Measurements from ENCODE around the gene IFI30. TPM values are rescaled to one million over a fixed set of nuclear protein-coding genes. Genes with fewer than 3 reads are reported as not detected.
A peak's percentile ranks its signal among the peaks of the same experiment; 100 is the strongest.

Gene IFI30
- total RNA-seq, 1 donor from 2014 or later = 682 TPM

DNA sequence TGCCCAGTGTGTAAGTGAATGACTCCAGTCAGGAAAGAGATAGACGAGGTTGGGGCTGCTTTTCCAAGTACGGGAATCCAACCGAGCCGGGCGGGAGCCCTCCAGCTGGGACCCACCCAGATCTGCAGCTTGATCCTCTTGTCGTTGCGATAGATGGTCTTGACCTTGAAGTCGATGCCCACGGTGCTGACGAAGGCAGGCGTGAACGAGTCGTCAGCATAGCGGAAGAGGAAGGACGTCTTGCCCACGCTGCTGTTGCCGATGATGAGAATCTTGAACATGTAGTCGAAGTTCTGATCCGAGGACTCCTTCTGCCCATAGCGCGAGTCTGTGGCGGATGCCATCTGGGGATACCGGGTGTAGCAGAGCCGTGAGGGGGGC lies 28.8 kb downstream of the IFI30 start:
- no peak for ATAC-seq
- Histone ChIP-seq H3K36me3 (peaks cover 27% of the 10 kb centered on the region), H3K27me3 (ENCODE audit: low read depth) (no peaks in the 10 kb centered on the region), H3K4me3 (no peak overlapping the region), H3K9me3 (no peaks in the 10 kb centered on the region), H3K4me1 (peaks cover 25% of the 10 kb centered on the region), H3K27ac (no peak overlapping the region)
- no peak for DNase-seq
- TF ChIP-seq, protein P1, sequence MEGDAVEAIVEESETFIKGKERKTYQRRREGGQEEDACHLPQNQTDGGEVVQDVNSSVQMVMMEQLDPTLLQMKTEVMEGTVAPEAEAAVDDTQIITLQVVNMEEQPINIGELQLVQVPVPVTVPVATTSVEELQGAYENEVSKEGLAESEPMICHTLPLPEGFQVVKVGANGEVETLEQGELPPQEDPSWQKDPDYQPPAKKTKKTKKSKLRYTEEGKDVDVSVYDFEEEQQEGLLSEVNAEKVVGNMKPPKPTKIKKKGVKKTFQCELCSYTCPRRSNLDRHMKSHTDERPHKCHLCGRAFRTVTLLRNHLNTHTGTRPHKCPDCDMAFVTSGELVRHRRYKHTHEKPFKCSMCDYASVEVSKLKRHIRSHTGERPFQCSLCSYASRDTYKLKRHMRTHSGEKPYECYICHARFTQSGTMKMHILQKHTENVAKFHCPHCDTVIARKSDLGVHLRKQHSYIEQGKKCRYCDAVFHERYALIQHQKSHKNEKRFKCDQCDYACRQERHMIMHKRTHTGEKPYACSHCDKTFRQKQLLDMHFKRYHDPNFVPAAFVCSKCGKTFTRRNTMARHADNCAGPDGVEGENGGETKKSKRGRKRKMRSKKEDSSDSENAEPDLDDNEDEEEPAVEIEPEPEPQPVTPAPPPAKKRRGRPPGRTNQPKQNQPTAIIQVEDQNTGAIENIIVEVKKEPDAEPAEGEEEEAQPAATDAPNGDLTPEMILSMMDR (IDR thresholded peaks at IDR 0.05) = no peak
- intact Hi-C loops (cut with DNase I) = loop anchor here (10.0 kb wide), 1 partner anchor 52 kb away; a partner anchor contains a TSS

DNA sequence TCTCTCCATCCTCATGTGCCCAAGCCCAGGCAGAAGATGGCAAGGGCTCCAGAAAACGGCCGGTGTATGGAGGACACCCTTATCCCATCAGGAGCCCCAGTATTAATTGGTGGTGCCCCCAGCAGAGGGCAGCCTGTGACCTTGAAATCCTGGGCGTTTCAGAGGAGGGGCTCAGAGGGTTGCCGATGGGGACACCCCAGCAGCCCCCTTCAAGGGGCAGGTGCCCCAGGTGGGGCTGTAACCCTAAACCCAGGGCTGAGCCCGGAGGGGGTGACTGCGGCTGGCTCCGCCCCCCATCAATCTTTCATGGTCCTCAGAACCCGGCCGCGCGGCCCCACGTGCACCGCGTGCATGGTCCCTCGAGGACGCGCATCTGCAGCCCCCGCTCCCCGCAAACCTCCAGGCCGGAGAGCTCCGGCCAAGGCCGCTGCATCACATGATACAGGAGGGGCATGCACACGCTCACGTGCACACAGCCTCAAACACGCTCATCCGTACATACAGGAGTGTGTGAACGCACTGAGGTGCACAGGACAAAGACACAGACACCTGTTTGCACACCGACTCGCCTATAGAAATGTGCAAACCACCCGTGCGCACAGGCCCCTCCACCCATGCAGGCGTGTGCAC lies 29.3 kb downstream of the IFI30 start:
- peak overlapping the region; percentile 81 for H3K4me3 ChIP-seq
- H3K36me3 ChIP-seq = peaks cover 24% of the 10 kb centered on the region
- intact Hi-C loops (cut with DNase I) = loop anchor here (10.0 kb wide), 1 partner anchor 52 kb away; a partner anchor contains a TSS
- TF ChIP-seq, protein P1 (IDR thresholded peaks at IDR 0.05) = no peak
- H3K27ac ChIP-seq = no peak overlapping the region
- H3K27me3 ChIP-seq (ENCODE audit: low read depth) = no peaks in the 10 kb centered on the region
- no peaks in the 10 kb centered on the region for H3K9me3 ChIP-seq
- ATAC-seq (no peak), DNase-seq (no peak)
- peaks cover 25% of the 10 kb centered on the region for H3K4me1 ChIP-seq

DNA sequence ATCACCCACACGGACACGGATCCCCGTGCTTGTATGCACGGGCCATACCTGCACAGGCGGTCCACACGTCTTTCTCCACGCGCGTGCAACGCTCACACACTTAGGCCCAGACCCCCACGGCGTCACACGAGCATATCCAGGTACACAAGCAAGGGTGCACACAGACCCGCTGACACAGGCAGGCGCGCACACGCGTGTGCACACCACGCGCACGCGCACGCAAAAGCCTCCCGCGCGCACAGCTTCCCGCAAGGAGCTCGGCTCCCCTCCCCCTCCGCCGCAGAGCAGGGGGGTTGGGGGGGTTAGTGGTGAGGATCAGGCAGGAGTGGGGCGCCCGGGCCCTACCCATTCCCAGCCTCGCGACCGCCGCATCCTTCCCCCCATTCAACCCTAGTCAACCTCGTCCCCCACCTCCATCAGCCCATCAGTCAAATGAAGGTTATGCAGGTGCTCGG lies 29.8 kb downstream of the IFI30 start:
- ATAC-seq (peak; percentile 1 to 6), DNase-seq (peak; percentile 77)
- Histone ChIP-seq H3K4me1 (peaks cover 25% of the 10 kb centered on the region), H3K36me3 (peaks cover 19% of the 10 kb centered on the region), H3K9me3 (no peaks in the 10 kb centered on the region), H3K27me3 (ENCODE audit: low read depth) (no peaks in the 10 kb centered on the region), H3K4me3 (peak overlapping the region; percentile 81), H3K27ac (peak overlapping the region; percentile 74)
- intact Hi-C loops (cut with DNase I) = loop anchor here (10.0 kb wide), 1 partner anchor 51 kb away; a partner anchor contains a TSS
- TF ChIP-seq, protein P1 (IDR thresholded peaks at IDR 0.05) = no peak

DNA sequence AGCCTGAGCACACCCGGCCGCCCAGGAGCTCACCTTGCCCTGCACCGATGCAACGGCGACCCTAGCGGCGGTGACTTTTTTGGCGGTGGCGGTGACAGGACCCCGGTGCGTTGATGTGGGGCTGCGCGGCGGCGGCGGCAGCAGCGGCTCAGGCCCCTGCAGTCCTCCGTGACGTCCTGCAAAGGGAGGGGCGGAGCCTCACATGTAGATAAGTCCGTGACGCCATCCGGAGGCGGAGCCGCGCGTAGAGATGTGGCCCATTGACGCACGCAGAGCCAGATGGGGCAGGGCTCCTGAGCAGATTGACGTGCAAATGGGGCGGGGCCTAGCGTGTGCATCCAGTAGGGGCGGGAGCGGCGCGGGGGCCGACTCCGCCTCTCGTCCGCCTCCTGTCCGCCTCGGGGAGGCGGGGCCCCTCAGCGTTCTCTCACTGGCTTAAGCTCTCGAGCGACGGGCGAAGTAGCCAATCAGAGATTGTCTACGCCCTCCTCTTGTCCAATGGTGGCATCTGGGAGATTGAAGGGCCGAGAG lies 30.3 kb downstream of the IFI30 start, which contains the start of gene RAB3A:
Gene RAB3A (minus strand): TSS at position 180 of the 531 bp plus-strand sequence. CDS start 1,302 bp downstream, outside the sequence.
- H3K4me3 ChIP-seq = peak within 1 kb of the TSS; percentile 81
- TF ChIP-seq, protein P1 (IDR thresholded peaks at IDR 0.05) = no peak
- ATAC-seq (peak; percentile 96 to 98), DNase-seq (peak; percentile 100)
- H3K27ac ChIP-seq = peak within 1 kb of the TSS; percentile 98
- intact Hi-C loops (cut with DNase I) = loop anchor here (10.0 kb wide), 1 partner anchor 51 kb away; a partner anchor contains a TSS
- no peaks in the 10 kb centered on the region for H3K9me3 ChIP-seq
- peaks cover 15% of the 10 kb centered on the region for H3K36me3 ChIP-seq
- H3K27me3 ChIP-seq (ENCODE audit: low read depth) = no peaks in the 10 kb centered on the region
- peaks cover 25% of the 10 kb centered on the region for H3K4me1 ChIP-seq

DNA sequence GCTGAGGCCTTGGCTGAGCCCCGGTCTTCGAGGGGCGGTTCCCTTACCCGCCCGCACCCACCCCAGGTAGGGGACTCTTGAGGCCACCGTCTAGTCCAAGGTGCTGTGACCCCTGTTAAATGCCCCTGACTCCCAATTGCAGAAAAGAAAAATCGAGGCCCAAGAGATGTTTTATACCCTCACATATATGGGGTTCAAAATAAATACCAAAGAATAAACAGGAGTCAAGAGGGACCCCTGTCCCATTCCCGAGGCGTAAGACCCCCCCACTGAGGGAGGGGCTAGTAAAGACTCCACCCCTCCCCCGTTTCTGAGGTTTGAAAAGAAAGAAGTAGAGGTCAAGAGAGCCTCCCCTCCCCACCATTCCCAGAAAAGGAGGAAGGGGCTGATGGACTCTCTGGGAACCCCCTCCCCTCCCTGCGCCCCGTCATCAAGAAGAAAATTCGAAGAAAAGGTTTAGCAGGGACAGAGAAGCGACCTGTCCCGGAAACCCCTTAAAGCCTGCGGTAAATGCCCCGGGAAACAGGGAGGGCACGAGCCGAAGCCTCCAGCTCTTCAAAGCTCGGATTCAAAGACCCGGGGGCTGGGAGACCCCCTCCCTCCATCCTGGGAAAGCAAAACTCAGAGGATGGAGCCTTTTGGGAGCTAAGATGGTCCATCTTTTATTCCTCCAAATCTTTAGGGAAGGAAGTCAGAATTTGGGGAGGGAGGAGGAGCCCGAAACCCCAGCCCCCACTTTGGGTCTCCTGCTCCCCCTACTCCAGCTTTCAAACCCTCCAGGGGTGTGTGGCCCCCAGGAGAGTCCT lies 31.0 kb downstream of the IFI30 start:
- intact Hi-C loops (cut with DNase I) = loop anchor here (10.0 kb wide), 1 partner anchor 50 kb away; a partner anchor contains a TSS
- DNase-seq = no peak
- TF ChIP-seq, protein P1 (IDR thresholded peaks at IDR 0.05) = no peak

More for the DNA sequence above, 31.0 kb downstream of the IFI30 start:
- Histone ChIP-seq H3K27me3 (ENCODE audit: low read depth) (no peaks in the 10 kb centered on the region), H3K4me1 (peaks cover 25% of the 10 kb centered on the region), H3K36me3 (peaks cover 9% of the 10 kb centered on the region), H3K27ac (peak overlapping the region; percentile 98), H3K4me3 (peak overlapping the region; percentile 81), H3K9me3 (no peaks in the 10 kb centered on the region)
- peak; percentile 49 to 56 for ATAC-seq

Data from lower lobe of right lung (tissue), 2 donors.